Measurements from ENCODE around the gene PGM5. TPM values are rescaled to one million over a fixed set of nuclear protein-coding genes. Genes with fewer than 3 reads are reported as not detected.
"Not testable (repeated sequence)": the region's sequence is repeated elsewhere in the genome, so short reads cannot be mapped to it uniquely, and the experiment has no call there.

PGM5 gene
- total RNA-seq, 1 experiment from 2014 or later = not detected

DNA sequence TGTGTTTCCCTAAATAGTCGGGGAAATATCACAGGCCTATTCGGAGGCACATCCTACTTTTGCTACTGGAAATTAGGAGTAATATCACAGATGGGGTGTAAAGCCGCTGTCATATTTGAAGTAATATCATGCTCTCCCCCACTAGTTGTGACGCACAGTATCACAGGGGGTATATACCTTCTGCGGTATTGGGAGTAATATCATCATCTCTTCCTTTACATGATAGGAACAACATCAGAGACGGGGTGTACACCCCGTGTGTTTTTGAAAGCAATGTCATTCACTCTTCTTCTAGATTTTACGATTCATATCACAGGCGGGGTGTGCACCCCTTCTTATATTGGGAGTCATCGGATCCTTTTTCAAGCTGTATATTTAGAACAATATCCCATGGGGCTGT lies 38.2 kb upstream of the PGM5 start:
- not testable (repeated sequence) for H3K4ac ChIP-seq (ENCODE audit: low read depth, low read length)

DNA sequence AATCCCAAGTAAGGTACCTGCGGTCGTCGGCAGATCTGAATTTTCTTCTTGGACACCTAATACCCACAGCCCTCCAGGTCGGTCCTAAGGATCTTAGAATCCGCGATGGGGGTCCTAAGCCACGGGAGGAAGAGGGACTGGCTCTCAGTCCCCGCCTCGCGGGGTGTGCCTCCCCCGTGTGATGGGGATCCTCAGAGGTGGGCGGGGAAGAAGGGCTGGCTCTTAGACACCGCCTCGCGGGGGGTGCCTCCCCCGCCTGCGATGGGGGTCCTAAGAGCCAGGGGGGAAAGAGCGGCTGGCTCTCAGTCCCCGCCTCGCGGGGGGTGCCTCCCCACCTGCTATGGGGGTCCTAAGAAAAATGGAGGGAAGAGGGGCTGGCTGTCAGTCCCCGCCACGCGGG lies 32.7 kb upstream of the PGM5 start:
- not testable (repeated sequence) for H3K4me3 Mint-ChIP-seq; H3K36me3 Mint-ChIP-seq (ENCODE audit: insufficient read depth in 1 of 3, low read depth in 3 of 3); H3K27me3 Mint-ChIP-seq (ENCODE audit: low read depth)

More for the DNA sequence above, 38.2 kb upstream of the PGM5 start:
- not testable (repeated sequence) for DNase-seq; H3K4me1 Mint-ChIP-seq; H3K27ac Mint-ChIP-seq; H3K14ac ChIP-seq (ENCODE audit: insufficient read depth, low read length); H3K4me1 ChIP-seq (ENCODE audit: insufficient read depth, low read length); H3K23ac ChIP-seq (ENCODE audit: insufficient read length, low read depth, low read length); H2AFZ ChIP-seq (ENCODE audit: low read length); H3K36me3 Mint-ChIP-seq (ENCODE audit: insufficient read depth in 1 of 3, low read depth in 3 of 3); H3K56ac ChIP-seq (ENCODE audit: insufficient read length, low read depth, low read length); H3K4me3 Mint-ChIP-seq; H3K79me1 ChIP-seq (ENCODE audit: insufficient read depth, low read depth, low read length, poor library complexity, severe bottlenecking); H3K9ac ChIP-seq (ENCODE audit: extremely low read depth, insufficient read length, low read length); H2BK5ac ChIP-seq (ENCODE audit: insufficient read length, low read length); H3K27me3 Mint-ChIP-seq (ENCODE audit: low read depth); H3K23me2 ChIP-seq (ENCODE audit: insufficient read length, low read depth, low read length, poor library complexity, severe bottlenecking); H3K4me2 ChIP-seq (ENCODE audit: insufficient read depth, insufficient read length, low read length); H3K9me3 Mint-ChIP-seq; H3K9me3 ChIP-seq (ENCODE audit: control insufficient read depth, low read depth, low read length); H3K18ac ChIP-seq (ENCODE audit: insufficient read length, low read depth, low read length); H4K8ac ChIP-seq (replicated peaks; ENCODE audit: insufficient read length, low read depth, low read length); H3K79me2 ChIP-seq (ENCODE audit: insufficient read depth, low read length); H2BK120ac ChIP-seq (ENCODE audit: low read depth, low read length, poor library complexity, severe bottlenecking); H2AK5ac ChIP-seq (ENCODE audit: insufficient read length, low read length); H4K5ac ChIP-seq (ENCODE audit: insufficient read length, low read depth, low read length); H4K91ac ChIP-seq (ENCODE audit: insufficient read length, low read depth, low read length); H2BK20ac ChIP-seq (ENCODE audit: low read depth, low read length, poor library complexity, severe bottlenecking); H2BK15ac ChIP-seq (ENCODE audit: low read depth, low read length); H3K27me3 ChIP-seq (ENCODE audit: insufficient read depth, low read length); H4K20me1 ChIP-seq (ENCODE audit: control insufficient read depth, insufficient read depth, insufficient read length); H3K27ac ChIP-seq (ENCODE audit: insufficient read length, low read depth, low read length); H3T11ph ChIP-seq (ENCODE audit: low read length); H2BK12ac ChIP-seq (ENCODE audit: insufficient read length, low read depth, low read length)
- no CpG with 5 or more reads among the region's 10 CpGs for WGBS (ENCODE audit: extremely low coverage, insufficient read length, low lambda C conversion rate)

More for the DNA sequence above, 32.7 kb upstream of the PGM5 start:
- H3K9me3 ChIP-seq (ENCODE audit: control insufficient read depth, low read depth, low read length); H3K4me2 ChIP-seq (ENCODE audit: insufficient read depth, insufficient read length, low read length); H2BK15ac ChIP-seq (ENCODE audit: low read depth, low read length); H2BK12ac ChIP-seq (ENCODE audit: insufficient read length, low read depth, low read length); H4K91ac ChIP-seq (ENCODE audit: insufficient read length, low read depth, low read length); H3K14ac ChIP-seq (ENCODE audit: insufficient read depth, low read length); H2BK5ac ChIP-seq (ENCODE audit: insufficient read length, low read length); H3K27ac ChIP-seq (ENCODE audit: insufficient read length, low read depth, low read length); DNase-seq; H2AK5ac ChIP-seq (ENCODE audit: insufficient read length, low read length); H4K5ac ChIP-seq (ENCODE audit: insufficient read length, low read depth, low read length); H3K18ac ChIP-seq (ENCODE audit: insufficient read length, low read depth, low read length); H2BK20ac ChIP-seq (ENCODE audit: low read depth, low read length, poor library complexity, severe bottlenecking); H4K8ac ChIP-seq (replicated peaks; ENCODE audit: insufficient read length, low read depth, low read length); H4K20me1 ChIP-seq (ENCODE audit: control insufficient read depth, insufficient read depth, insufficient read length); H3K27ac Mint-ChIP-seq; H3K56ac ChIP-seq (ENCODE audit: insufficient read length, low read depth, low read length); H3K79me1 ChIP-seq (ENCODE audit: insufficient read depth, low read depth, low read length, poor library complexity, severe bottlenecking); H3K23me2 ChIP-seq (ENCODE audit: insufficient read length, low read depth, low read length, poor library complexity, severe bottlenecking); H2BK120ac ChIP-seq (ENCODE audit: low read depth, low read length, poor library complexity, severe bottlenecking); H3K4ac ChIP-seq (ENCODE audit: low read depth, low read length); H3K9me3 Mint-ChIP-seq; H3T11ph ChIP-seq (ENCODE audit: low read length); H3K23ac ChIP-seq (ENCODE audit: insufficient read length, low read depth, low read length); H3K4me1 ChIP-seq (ENCODE audit: insufficient read depth, low read length); H2AFZ ChIP-seq (ENCODE audit: low read length); H3K4me1 Mint-ChIP-seq; H3K9ac ChIP-seq (ENCODE audit: extremely low read depth, insufficient read length, low read length); H3K27me3 ChIP-seq (ENCODE audit: insufficient read depth, low read length); H3K79me2 ChIP-seq (ENCODE audit: insufficient read depth, low read length): not testable (repeated sequence)
- no CpG with 5 or more reads among the region's 24 CpGs for WGBS (ENCODE audit: extremely low coverage, insufficient read length, low lambda C conversion rate)
